GM18858 (cell line): ENCODE results near the gene DLGAP4.

Source experiments
- ATAC-seq: cut with Tn5 transposase; IDR thresholded peaks from one replicate; pipeline ENCODE4 v1.9.1; 2021; ENCODE audit not compliant: unreplicated experiment

Gene DLGAP4

GRCh38 chr20:36525620-36526365, 219.7 kb downstream of the DLGAP4 start:
- ATAC-seq = no peak

- no peak for ATAC-seq
Observed at GRCh38 chr20:36526521-36527011, 220.4 kb downstream of the DLGAP4 start.

GRCh38 chr20:36527331-36528125, 221.4 kb downstream of the DLGAP4 start:
- ATAC-seq = no peak

GRCh38 chr20:36528176-36528874, 222.2 kb downstream of the DLGAP4 start:
- no peak for ATAC-seq

GRCh38 chr20:36528875-36529417, 222.8 kb downstream of the DLGAP4 start:
- no peak for ATAC-seq

GRCh38 chr20:36532388-36532787, 226.2 kb downstream of the DLGAP4 start:
- no peak for ATAC-seq

- ATAC-seq = no peak
Observed at GRCh38 chr20:36532822-36533221, 226.7 kb downstream of the DLGAP4 start.

- no peak for ATAC-seq
Observed at GRCh38 chr20:36538026-36538722, 232.0 kb downstream of the DLGAP4 start.

- ATAC-seq = no peak
Observed at GRCh38 chr20:36540551-36541211, 234.5 kb downstream of the DLGAP4 start.

GRCh38 chr20:36541227-36541767, 235.2 kb downstream of the DLGAP4 start, which contains the start of gene MYL9:
MYL9 (plus strand) TSS chr20:36541519; CDS start chr20:36544885, 3,366 bp downstream.
- ATAC-seq = no peak

GRCh38 chr20:36541768-36542488, 235.8 kb downstream of the DLGAP4 start:
- ATAC-seq = no peak

- no peak for ATAC-seq
Observed at GRCh38 chr20:36542516-36543183, 236.5 kb downstream of the DLGAP4 start.

GRCh38 chr20:36543184-36544133, 237.3 kb downstream of the DLGAP4 start:
- ATAC-seq = no peak

- ATAC-seq = no peak
Observed at GRCh38 chr20:36544134-36545018, 238.2 kb downstream of the DLGAP4 start.

GRCh38 chr20:36546111-36546736, 240.1 kb downstream of the DLGAP4 start:
- ATAC-seq = no peak
